NCI-H146 (cell line): ENCODE measurements around the gene EPC2.

Source experiments
- DNase-seq: peaks from one replicate; lab custom pipeline; 2025; lab: John Stamatoyannopoulos, UW

Gene EPC2

GRCh38 chr2:148643998-148644882 lies at the start of gene EPC2:
Gene EPC2 (plus strand): TSS chr2:148644751. CDS start chr2:148645018, 267 bp downstream.
- DNase-seq, result peak; percentile 82

- no peak for DNase-seq
Observed at GRCh38 chr2:148596018-148596417, 48.5 kb upstream of the EPC2 start.

- peak; percentile 47 for DNase-seq
Observed at GRCh38 chr2:148599109-148599991, 45.2 kb upstream of the EPC2 start.

GRCh38 chr2:148602885-148603561 lies 41.5 kb upstream of the EPC2 start:
- DNase-seq, result no peak

GRCh38 chr2:148603562-148603920 lies 41.0 kb upstream of the EPC2 start:
- no peak for DNase-seq

GRCh38 chr2:148604927-148605326 lies 39.6 kb upstream of the EPC2 start:
- DNase-seq, result no peak

- DNase-seq, result no peak
Observed at GRCh38 chr2:148607566-148607965, 37.0 kb upstream of the EPC2 start.

- no peak for DNase-seq
Observed at GRCh38 chr2:148613231-148614013, 31.1 kb upstream of the EPC2 start.

- peak; percentile 29 for DNase-seq
Observed at GRCh38 chr2:148614014-148614321, 30.6 kb upstream of the EPC2 start.

- no peak for DNase-seq
Observed at GRCh38 chr2:148614322-148615049, 30.1 kb upstream of the EPC2 start.

- DNase-seq, result peak; percentile 3
Observed at GRCh38 chr2:148615381-148615841, 29.1 kb upstream of the EPC2 start.

- DNase-seq, result no peak
Observed at GRCh38 chr2:148616662-148617061, 27.9 kb upstream of the EPC2 start.

GRCh38 chr2:148617219-148617618 lies 27.3 kb upstream of the EPC2 start:
- no peak for DNase-seq

- no peak for DNase-seq
Observed at GRCh38 chr2:148619560-148620195, 24.9 kb upstream of the EPC2 start.

- no peak for DNase-seq
Observed at GRCh38 chr2:148622366-148622765, 22.2 kb upstream of the EPC2 start.

GRCh38 chr2:148623086-148623485 lies 21.5 kb upstream of the EPC2 start:
- no peak for DNase-seq

- peak; percentile 26 for DNase-seq
Observed at GRCh38 chr2:148627224-148627623, 17.3 kb upstream of the EPC2 start.

GRCh38 chr2:148634749-148635148 lies 9.8 kb upstream of the EPC2 start:
- peak; percentile 10 for DNase-seq

GRCh38 chr2:148638543-148638942 lies 6.0 kb upstream of the EPC2 start:
- peak; percentile 3 for DNase-seq

- no peak for DNase-seq
Observed at GRCh38 chr2:148640767-148641166, 3.8 kb upstream of the EPC2 start.
